HCT116 (cell line): ENCODE data around the gene MTG1. TPM values are rescaled to one million over a fixed set of nuclear protein-coding genes. Genes with fewer than 3 reads are reported as not detected.

Source experiments
- ATAC-seq: fragments of 200-7000 bp; cut with Tn5 transposase; 2 replicates; pipeline ENCODE4 v1.9.1; 2020; ENCODE audit warnings: mild to moderate bottlenecking, moderate library complexity
- BruUV-seq: library from RNA; stranded (reverse); fragments of 400-500 nt; replicated peaks from 2 replicates; lab custom pipeline; 2021; lab: Mats Ljungman, UMichigan
- CTCF ChIA-PET: fragments of 300-600 bp; sonication (Branson Sonifier 250); formaldehyde crosslinking; loops from one replicate; lab custom pipeline; 2021; ENCODE audit warnings: antibody characterized with exemption; lab: Charles Lee
- POLR2A ChIA-PET: fragments of 300-600, 350-600 bp; sonication (Branson Sonifier 250); formaldehyde crosslinking; loops from one replicate; lab custom pipeline; 2021; ENCODE audit warnings: antibody characterized with exemption; lab: Charles Lee
- RAD21 ChIA-PET, 2 experiments: fragments of 300-600 bp; sonication (Branson Sonifier 250); formaldehyde crosslinking; loops; one replicate each; lab custom pipeline; 2023; ENCODE audit warnings: low total read pairs in 2 of 2; ENCODE audit not compliant: uncharacterized antibody in 2 of 2, unreplicated experiment in 2 of 2, low non-redundant PET in 1 of 2; lab: Charles Lee
- DNase-seq: peaks from one replicate; pipeline ENCODE4 v3.0.0-alpha.2; 2010; ENCODE audit warnings: low read depth, low spot score
- H2AFZ ChIP-seq: fragments of 200-600 bp; shearing (Covaris generic), sonication (generic); 2 replicates; pipeline ENCODE4 v1.6.1; 2017; ENCODE audit warnings: low read depth, mixed run types, mixed read lengths, antibody characterized with exemption, low read length; ENCODE audit not compliant: poor library complexity, severe bottlenecking
- H3K27ac ChIP-seq: 2 replicates; pipeline ENCODE4 v1.5.1; 2012; ENCODE audit warnings: low read depth, low read length
- H3K27me3 ChIP-seq: fragments of 200-600 bp; sonication (generic); 2 replicates; pipeline ENCODE4 v1.6.1; 2016; ENCODE audit warnings: mixed run types, low read length, mixed read lengths; ENCODE audit not compliant: insufficient read depth
- H3K36me3 ChIP-seq, 2 experiments: fragments of 200-500 bp in 1 of 2; fragments of 200-600 bp in 1 of 2; sonication (Bioruptor generic) in 1 of 2; sonication (generic) in 1 of 2; 2 replicates each; pipeline versions ENCODE4 v1.5.1 to v1.6.1; 2014 to 2016; ENCODE audit warnings: low read length in 2 of 2, inconsistent platforms in 1 of 2, mixed read lengths in 1 of 2, mixed run types in 1 of 2; ENCODE audit not compliant: insufficient read depth in 2 of 2, control insufficient read depth in 1 of 2
- H3K4me1 ChIP-seq, 2 experiments: fragments of 200-600 bp in 1 of 2; sonication (generic) in 1 of 2; 2 replicates each; pipeline versions ENCODE4 v1.5.1 to v1.6.1; 2012 to 2017; ENCODE audit warnings: low read length in 2 of 2, inconsistent platforms in 1 of 2, mild to moderate bottlenecking in 1 of 2, mixed read lengths in 1 of 2, mixed run types in 1 of 2, moderate library complexity in 1 of 2; ENCODE audit not compliant: insufficient read depth in 2 of 2, control insufficient read depth in 1 of 2
- H3K4me2 ChIP-seq: fragments of 200-600 bp; sonication (generic); 2 replicates; pipeline ENCODE4 v1.6.1; 2017; ENCODE audit warnings: mixed run types, low read length, mixed read lengths
- H3K4me3 ChIP-seq, 2 experiments: fragments of 200-600 bp in 1 of 2; sonication (generic) in 1 of 2; replicated peaks in 1 of 2; 2 replicates each; pipeline ENCODE4 v1.5.1; 2011 to 2016; ENCODE audit warnings: low read length in 2 of 2, control low read depth in 1 of 2, low read depth in 1 of 2, mild to moderate bottlenecking in 1 of 2, mixed read lengths in 1 of 2, mixed run types in 1 of 2
- H3K79me2 ChIP-seq: fragments of 200-600 bp; sonication (generic); 2 replicates; pipeline ENCODE4 v1.6.1; 2017; ENCODE audit warnings: mild to moderate bottlenecking, mixed run types, low read length, moderate library complexity, mixed read lengths; ENCODE audit not compliant: insufficient read depth
- H3K9ac ChIP-seq: fragments of 200-600 bp; sonication (generic); 2 replicates; pipeline ENCODE4 v1.6.1; 2016; ENCODE audit warnings: low read length, mixed read lengths
- H3K9me2 ChIP-seq: fragments of 200-600 bp; sonication (generic), shearing (Covaris generic); 2 replicates; pipeline ENCODE4 v1.6.1; 2017; ENCODE audit warnings: mixed run types, mild to moderate bottlenecking, moderate library complexity; ENCODE audit not compliant: insufficient read depth
- H3K9me3 ChIP-seq, 2 experiments: fragments of 200-500 bp in 1 of 2; fragments of 200-600 bp in 1 of 2; sonication (Bioruptor generic) in 1 of 2; sonication (generic) in 1 of 2; 2 replicates each; pipeline ENCODE4 v1.6.1; 2014 to 2017; ENCODE audit warnings: low read length in 2 of 2, mixed read lengths in 2 of 2, inconsistent platforms in 1 of 2, low read depth in 1 of 2, mild to moderate bottlenecking in 1 of 2, mixed run types in 1 of 2, moderate library complexity in 1 of 2; ENCODE audit not compliant: control insufficient read depth in 1 of 2, insufficient read depth in 1 of 2
- H4K20me1 ChIP-seq: fragments of 200-600 bp; sonication (generic), shearing (Covaris generic); 2 replicates; pipeline ENCODE4 v1.6.1; 2017; ENCODE audit warnings: mixed run types, mild to moderate bottlenecking, moderate library complexity; ENCODE audit not compliant: insufficient read depth
- CBX3 ChIP-seq: IDR thresholded peaks from 2 replicates; pipeline ENCODE4 v1.6.1; 2012; ENCODE audit warnings: low read depth
- CEBPB ChIP-seq: IDR thresholded peaks from 2 replicates; pipeline ENCODE4 v1.6.1; 2012; ENCODE audit warnings: low read depth
- CTCF ChIP-seq, 3 experiments: fragments of 200-600 bp in 1 of 3; sonication (generic) in 1 of 3; IDR thresholded peaks in 2 of 3; conservative IDR thresholded peaks in 1 of 3; 2 replicates each; pipeline ENCODE4 v1.5.1; 2012 to 2017; ENCODE audit warnings: low read depth in 2 of 3, low read length in 2 of 3, antibody characterized with exemption in 1 of 3, borderline replicate concordance in 1 of 3, control low read depth in 1 of 3, mild to moderate bottlenecking in 1 of 3, mixed read lengths in 1 of 3, mixed run types in 1 of 3, moderate library complexity in 1 of 3; ENCODE audit not compliant: insufficient read depth in 1 of 3
- EGR1 ChIP-seq: IDR thresholded peaks from 2 replicates; pipeline ENCODE4 v1.6.1; 2012; ENCODE audit warnings: low read depth
- ELF1 ChIP-seq: IDR thresholded peaks from 2 replicates; pipeline ENCODE4 v1.6.1; 2012; ENCODE audit warnings: low read depth, borderline replicate concordance
- EZH2 ChIP-seq: fragments of 200-600 bp; sonication (generic); IDR thresholded peaks from 2 replicates; pipeline ENCODE4 v1.6.1; 2017; ENCODE audit warnings: antibody characterized with exemption, mixed run types
- FOSL1 ChIP-seq: IDR thresholded peaks from 2 replicates; pipeline ENCODE4 v1.6.1; 2012; ENCODE audit warnings: low read depth
- JUND ChIP-seq: IDR thresholded peaks from 2 replicates; pipeline ENCODE4 v1.6.1; 2012
- MAX ChIP-seq: IDR thresholded peaks from 2 replicates; pipeline ENCODE4 v1.6.1; 2012
- POLR2A ChIP-seq: IDR thresholded peaks from 2 replicates; pipeline ENCODE4 v1.7.0; 2011; ENCODE audit warnings: borderline replicate concordance; ENCODE audit not compliant: insufficient read depth, insufficient read length; ENCODE audit errors: extremely low read depth
- POLR2AphosphoS5 ChIP-seq: IDR thresholded peaks from 2 replicates; pipeline ENCODE4 v1.6.1; 2011; ENCODE audit warnings: mild to moderate bottlenecking, low read depth, low read length, moderate library complexity
- REST ChIP-seq: IDR thresholded peaks from 2 replicates; pipeline ENCODE4 v1.6.1; 2012; ENCODE audit warnings: low read depth
- SIN3A ChIP-seq: IDR thresholded peaks from 2 replicates; pipeline ENCODE4 v1.6.1; 2012; ENCODE audit warnings: low read depth
- SP1 ChIP-seq: IDR thresholded peaks from 2 replicates; pipeline ENCODE4 v1.6.1; 2012; ENCODE audit warnings: low read depth
- SRF ChIP-seq: IDR thresholded peaks from 2 replicates; pipeline ENCODE4 v1.6.1; 2012; ENCODE audit warnings: low read depth
- TCF7L2 ChIP-seq: IDR thresholded peaks from 2 replicates; pipeline ENCODE4 v1.7.0; 2011; ENCODE audit warnings: borderline replicate concordance, inconsistent platforms; ENCODE audit not compliant: insufficient read depth, insufficient read length; ENCODE audit errors: extremely low read depth
- YY1 ChIP-seq: IDR thresholded peaks from 2 replicates; pipeline ENCODE4 v1.6.1; 2011; ENCODE audit warnings: low read length, low read depth, moderate library complexity, mild to moderate bottlenecking; ENCODE audit not compliant: insufficient replicate concordance; ENCODE audit errors: extremely low read depth
- ZBTB33 ChIP-seq: IDR thresholded peaks from 2 replicates; pipeline ENCODE4 v1.6.1; 2011; ENCODE audit warnings: mild to moderate bottlenecking, low read length, moderate library complexity; ENCODE audit not compliant: insufficient replicate concordance; ENCODE audit errors: extremely low read depth
- ZFX ChIP-seq: fragments of 450-650 bp; IDR thresholded peaks from 2 replicates; pipeline ENCODE4 v1.6.1; 2017
- ZNF274 ChIP-seq: fragments of 200-500 bp; sonication (Bioruptor generic); IDR thresholded peaks from 2 replicates; pipeline ENCODE4 v1.6.1; 2014; ENCODE audit warnings: mild to moderate bottlenecking, low read depth, low read length, inconsistent platforms
- intact Hi-C: fragments of 100-400 bp; cut with micrococcal nuclease; formaldehyde crosslinking; loops from 2 replicates; pipeline ENCODE4 v1.10.0; 2022
- total RNA-seq: library from RNA; stranded (reverse); gene quantifications from one replicate; pipeline ENCODE4 v1.2.1, GENCODE V29; 2021; ENCODE audit not compliant: unreplicated experiment

Gene MTG1
- total RNA-seq, 1 experiment from 2014 or later, result 23.1 TPM

- Histone ChIP-seq H3K27ac (no peak overlapping the region), H4K20me1 (no peaks in the 10 kb centered on the region), H3K4me3 (no peak overlapping the region), H3K9me2 (no peaks in the 10 kb centered on the region), H3K9ac (no peak overlapping the region), H3K27me3 (no peaks in the 10 kb centered on the region), H3K79me2 (no peaks in the 10 kb centered on the region), H3K9me3 (no peaks in the 10 kb centered on the region), H3K4me1 (no peaks in the 10 kb centered on the region), H3K36me3 (no peaks in the 10 kb centered on the region), H2AFZ (no peak overlapping the region), H3K4me2 (no peak overlapping the region)
- ChIA-PET RAD21 (no interaction called here), POLR2A (no interaction called here), CTCF (no interaction called here)
- ATAC-seq, result no peak
- DNase-seq, result no peak
- no TSS peak for BruUV-seq
- intact Hi-C loops, result no loop called here
- TF ChIP-seq SRF (no peak), POLR2AphosphoS5 (no peak), CBX3 (no peak), ZBTB33 (no peak), TCF7L2 (no peak), EZH2 (no peak), CEBPB (no peak), MAX (no peak), CTCF (IDR thresholded peaks at IDR 0.05 in 2 of 3, conservative IDR thresholded peaks at IDR 0.05 in 1 of 3; ENCODE audit: borderline replicate concordance in 1 of 3, insufficient read depth in 1 of 3, low read depth in 2 of 3, low read length in 2 of 3) (no peak), YY1 (no peak), ELF1 (no peak), REST (no peak), ZNF274 (no peak), JUND (no peak), SIN3A (no peak), POLR2A (no peak), EGR1 (no peak), FOSL1 (no peak), SP1 (no peak), ZFX (no peak)
- TF ChIP-seq, all 23 proteins: peak for 0
Measured at GRCh38 chr10:133465191-133465949, 71.4 kb downstream of the MTG1 start.
